ENCODE measurements around the gene NEDD1.

Gene NEDD1

GRCh38 chr12:96906849-96907670, at the start of gene NEDD1:
Gene NEDD1 (plus strand): TSS chr12:96907257. CDS start chr12:96909760, 2,503 bp downstream.
- peak; percentile 84 for DNase-seq

- DNase-seq = no peak
Measured at GRCh38 chr12:96858162-96858561, 48.9 kb upstream of the NEDD1 start.

DNA sequence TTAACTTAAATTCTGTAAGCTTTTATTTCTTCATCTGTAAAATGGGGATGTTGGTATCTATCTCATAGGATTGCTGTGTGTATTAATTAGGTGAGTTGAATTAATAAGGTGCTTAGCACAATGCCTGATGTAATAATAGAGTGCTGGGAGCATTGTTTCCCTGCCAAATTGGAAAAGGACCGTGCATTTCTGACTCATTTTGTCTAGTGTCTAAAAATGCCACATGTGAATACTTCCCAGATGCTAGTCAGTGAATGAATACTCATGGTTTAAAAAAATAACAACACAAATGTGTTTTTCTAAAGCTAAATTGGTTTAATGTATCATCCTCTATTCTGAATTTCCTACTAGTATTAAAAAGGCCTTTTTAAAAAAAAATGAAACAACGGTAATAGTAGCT, 45.4 kb upstream of the NEDD1 start:
- DNase-seq = no peak

DNA sequence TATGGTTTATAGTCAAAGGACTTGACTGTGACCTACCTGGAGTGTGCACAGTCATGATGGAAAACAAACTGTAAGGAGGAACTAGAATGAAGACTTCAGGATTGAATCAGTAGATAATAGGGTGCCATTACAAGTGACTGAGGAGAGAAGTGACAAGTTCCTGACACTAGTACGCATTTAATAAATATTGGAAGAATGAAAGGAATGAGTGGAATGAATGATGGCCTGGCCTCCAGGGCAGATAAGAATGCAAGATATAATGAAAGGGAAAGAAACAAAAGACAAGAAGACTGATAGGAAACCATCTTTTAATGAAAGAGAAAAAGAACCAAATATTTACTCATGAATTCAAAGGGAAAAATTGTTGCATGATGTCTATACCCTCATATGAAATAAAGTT, 44.7 kb upstream of the NEDD1 start:
- no peak for DNase-seq

- no peak for DNase-seq
Measured at GRCh38 chr12:96864335-96864734, 42.7 kb upstream of the NEDD1 start.

DNA sequence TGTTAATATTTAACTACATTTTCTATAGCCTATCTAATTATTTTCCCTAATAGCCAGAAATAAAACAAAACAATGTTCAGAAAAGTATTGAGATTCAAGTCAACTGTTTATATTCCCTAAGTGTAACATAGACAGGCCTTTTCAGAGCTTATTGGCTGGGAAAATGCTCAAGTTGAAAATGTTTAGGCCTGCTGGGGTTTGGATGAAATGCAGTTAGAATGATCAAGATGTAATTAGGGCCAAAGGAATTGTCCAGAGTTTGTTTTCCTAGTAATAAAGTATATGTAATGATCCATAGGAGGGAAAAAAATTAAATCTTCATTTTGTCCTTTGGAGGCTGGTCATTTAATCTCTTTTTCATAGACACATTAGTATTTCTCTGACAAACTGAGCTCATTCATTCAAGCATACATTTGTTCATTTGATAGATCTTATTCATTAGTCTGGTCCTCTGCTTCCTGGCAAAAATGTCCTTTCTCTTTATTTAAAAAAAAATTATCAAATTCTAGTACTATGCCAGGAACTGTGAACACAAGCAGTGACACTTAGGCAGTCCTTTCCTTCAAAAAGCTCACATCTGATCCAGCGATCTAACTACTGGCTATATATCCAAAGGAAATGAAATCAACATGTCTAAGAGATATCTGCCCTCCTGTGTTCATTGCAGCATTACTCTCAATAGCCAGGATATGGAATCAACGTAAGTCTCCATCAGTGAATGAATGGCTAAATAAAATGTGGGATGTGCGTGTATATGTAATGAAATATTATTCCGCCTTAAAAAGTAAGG, 40.1 kb upstream of the NEDD1 start:
- DNase-seq = no peak

DNA sequence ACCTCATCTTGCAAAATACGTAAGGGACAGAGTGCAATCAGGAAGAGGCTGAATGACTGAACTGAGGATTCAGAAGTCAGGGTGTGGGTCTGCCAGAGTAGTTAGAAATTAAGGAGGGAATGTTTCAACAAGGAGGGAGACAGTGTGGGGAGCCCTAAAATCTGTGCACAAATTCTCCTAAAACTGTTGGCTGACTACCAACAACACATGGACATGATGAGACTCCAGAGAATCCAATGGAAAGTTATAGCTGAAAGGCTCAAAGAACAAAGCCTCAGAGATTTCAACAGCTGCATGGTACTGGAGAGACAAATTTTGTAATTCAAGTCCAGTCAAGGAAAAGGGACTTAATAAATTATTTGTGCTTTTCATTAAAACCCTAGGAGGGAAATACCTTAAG, 36.1 kb upstream of the NEDD1 start:
- DNase-seq = no peak

- no peak for DNase-seq
Measured at GRCh38 chr12:96872961-96873360, 34.1 kb upstream of the NEDD1 start.

DNA sequence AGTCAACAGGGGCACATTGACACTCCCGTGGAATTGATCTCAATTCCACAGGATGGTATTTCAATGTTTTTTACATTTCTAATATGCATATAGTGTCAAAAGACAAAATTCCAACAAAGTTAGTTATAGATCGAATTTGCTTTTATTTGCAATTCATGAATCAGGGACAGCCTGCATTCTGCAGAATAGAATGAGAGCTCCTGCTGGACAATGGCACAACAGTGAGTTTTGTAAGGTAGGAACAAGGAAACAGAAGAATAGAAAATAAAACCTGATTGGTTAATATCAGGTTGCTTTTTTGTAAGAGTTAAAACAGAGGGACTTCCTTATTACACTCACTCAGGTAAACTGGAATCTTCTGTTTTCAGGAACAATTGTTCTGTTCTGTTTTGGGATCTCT, 32.8 kb upstream of the NEDD1 start:
- no peak for DNase-seq

GRCh38 chr12:96876966-96877365, 30.1 kb upstream of the NEDD1 start:
- no peak for DNase-seq

DNA sequence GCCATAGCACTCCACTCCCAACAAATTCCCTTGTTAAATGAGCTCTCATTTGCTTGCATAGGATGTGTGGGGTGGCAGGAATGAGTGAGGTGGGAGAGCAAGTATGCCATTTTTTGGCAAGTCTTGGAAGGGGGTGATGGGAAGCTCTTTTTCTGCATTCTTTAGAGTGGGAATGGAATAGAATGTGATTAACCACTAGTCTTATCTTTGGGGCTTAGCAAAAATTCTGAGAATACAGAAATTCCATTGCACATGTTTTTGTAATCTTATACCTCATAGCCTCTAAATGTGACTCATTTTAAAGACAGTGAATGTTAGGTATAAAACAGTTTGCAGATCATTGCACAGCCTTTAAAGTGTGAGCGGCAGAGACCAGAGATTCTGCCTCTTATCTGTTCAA, 28.4 kb upstream of the NEDD1 start:
- no peak for DNase-seq

GRCh38 chr12:96879301-96879700, 27.8 kb upstream of the NEDD1 start:
- DNase-seq = no peak

DNA sequence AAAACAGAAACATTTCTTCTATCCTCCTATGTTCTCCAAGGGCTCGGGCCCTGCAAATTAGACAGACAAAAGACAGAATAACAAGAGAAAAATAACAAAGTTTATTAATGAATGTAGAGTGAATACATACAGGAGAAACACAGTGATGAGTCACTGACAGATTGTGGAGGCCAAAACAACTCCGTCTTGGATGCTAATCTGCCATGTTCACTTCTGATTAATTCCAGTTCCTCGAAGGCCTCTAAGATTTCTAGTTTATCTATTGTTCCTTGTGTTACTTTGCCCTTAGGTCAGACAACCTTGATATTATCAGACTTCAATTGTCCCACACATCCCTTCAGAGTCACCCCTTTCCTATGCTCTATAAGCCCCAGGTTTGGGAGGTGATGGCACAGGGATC, 26.8 kb upstream of the NEDD1 start:
- no peak for DNase-seq

GRCh38 chr12:96881608-96882007, 25.4 kb upstream of the NEDD1 start:
- DNase-seq = no peak

DNA sequence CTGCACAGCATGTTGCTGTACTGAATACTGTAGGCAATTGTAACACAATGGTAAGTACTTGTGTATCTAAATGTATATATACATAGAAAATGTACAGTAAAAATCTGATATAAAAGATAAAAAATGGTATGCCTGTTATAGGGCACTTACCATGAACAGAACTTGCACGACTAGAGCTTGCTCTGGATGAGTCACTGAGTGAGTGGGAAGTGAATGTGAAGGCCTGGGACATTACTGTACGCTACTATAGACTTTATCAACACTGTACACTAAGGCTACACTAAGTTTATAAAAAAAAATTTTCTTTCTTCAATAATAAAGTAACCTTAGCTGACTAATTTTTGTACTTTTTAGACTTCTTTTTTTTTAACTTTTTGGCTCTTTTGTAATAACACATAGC, 24.2 kb upstream of the NEDD1 start:
- no peak for DNase-seq

DNA sequence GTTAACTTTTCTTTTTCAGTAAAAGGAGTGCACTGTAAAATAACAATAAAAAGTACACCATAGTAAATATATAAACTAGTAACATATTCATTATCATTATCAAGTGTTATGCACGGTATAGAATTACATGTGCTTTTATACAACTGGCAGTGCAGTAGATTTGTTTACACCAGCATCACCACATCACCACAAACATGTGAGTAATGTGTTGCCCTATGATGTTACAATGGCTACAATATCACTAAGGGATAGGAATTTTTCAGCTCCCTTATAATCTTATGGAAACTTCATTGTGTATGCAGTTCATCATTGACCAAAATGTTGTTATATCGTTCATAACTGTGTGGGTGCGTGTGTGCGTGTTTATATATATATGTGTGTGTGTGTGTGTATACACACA, 23.5 kb upstream of the NEDD1 start:
- DNase-seq = no peak

- peak; percentile 72 for DNase-seq
Measured at GRCh38 chr12:96886998-96887677, 19.9 kb upstream of the NEDD1 start.

- DNase-seq = no peak
Measured at GRCh38 chr12:96889273-96889933, 17.7 kb upstream of the NEDD1 start.

DNA sequence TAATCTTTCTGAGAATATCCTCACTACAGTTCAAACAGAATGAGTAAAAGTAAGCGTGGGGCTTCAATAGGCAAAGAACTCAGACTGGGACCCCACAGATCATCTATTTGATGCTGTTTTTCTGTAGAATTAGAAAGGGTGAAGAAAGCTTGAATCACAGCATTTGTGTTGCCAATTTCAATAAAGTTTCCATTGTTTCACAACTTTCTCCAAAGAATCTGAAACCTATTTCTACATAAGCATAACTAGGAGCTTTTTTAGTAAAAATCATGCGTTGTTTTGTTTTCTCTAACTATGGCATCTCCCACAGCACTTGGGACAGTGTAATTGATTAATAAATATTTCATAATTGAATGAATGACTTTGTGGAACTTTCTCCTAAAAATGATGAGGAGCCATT, 16.7 kb upstream of the NEDD1 start:
- no peak for DNase-seq

DNA sequence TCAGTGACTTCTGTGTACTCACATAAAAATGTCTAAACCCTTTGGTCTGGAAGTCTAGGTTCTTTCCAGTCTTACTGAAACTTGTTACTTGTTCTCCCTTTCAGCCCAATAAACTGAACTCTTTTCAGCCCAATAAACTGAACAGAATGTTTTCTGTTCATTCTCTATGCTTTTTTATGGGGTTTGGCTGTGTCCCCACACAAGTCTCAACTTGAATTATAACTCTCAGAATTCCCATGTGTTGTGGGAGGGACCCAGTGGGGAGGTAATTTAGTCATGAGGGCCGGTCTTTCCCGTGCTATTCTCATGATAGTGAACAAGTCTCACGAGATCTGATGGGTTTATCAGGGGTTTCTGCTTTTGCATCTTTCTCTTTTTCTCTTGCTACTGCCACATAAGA, 15.0 kb upstream of the NEDD1 start:
- DNase-seq = no peak

- DNase-seq = no peak
Measured at GRCh38 chr12:96897421-96897820, 9.6 kb upstream of the NEDD1 start.

DNA sequence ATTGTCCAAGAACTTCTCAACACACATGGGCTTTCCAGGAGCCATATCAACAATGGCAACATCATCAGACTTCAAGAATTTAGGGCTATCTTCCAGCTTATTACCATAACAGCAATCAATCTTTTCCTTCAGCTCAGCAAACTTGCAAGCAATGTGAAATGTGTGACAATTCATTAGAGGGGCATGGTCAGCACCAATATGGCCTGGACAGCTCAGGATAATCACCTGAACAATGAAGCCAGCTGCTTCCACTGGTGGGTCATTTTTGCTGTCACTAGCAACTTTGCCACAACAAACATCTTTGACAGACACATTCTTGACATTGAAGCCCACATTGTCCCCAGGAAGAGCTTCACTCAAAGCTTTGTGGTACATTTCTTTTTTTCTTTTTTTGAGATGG, 5.9 kb upstream of the NEDD1 start:
- no peak for DNase-seq

DNA sequence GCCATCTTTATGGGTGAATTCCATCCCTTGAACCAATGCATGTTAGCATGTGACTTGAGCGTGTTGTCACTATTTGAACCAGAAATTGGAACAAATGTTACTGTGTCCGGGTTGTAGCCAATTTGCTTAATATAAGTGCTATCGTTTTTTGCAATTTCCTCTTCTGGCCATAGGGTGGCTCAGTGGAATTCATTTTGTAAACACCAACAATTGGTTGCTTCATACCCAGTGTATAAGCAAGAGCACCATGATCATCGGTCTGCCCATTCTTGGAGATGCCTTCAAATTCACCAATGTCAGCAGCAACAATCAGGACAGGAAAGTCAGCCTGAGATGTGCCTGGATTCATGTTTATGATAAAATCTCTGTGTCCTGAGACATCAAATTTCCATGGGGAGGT, 5.0 kb upstream of the NEDD1 start:
- DNase-seq = no peak
